Gastroesophageal sphincter (tissue), 4 donors: ENCODE measurements around the gene GRID1. TPM values are rescaled to one million over a fixed set of nuclear protein-coding genes. Genes with fewer than 3 reads are reported as not detected.

Experiments
- ATAC-seq: fragments of 150-250 bp; one replicate; pipeline ENCODE4 v1.9.1; 2016; ENCODE audit warnings: mild to moderate bottlenecking, moderate library complexity
- H3K27ac ChIP-seq, 4 donors: fragments of 200-600 bp; sonication (generic) in 3 of 4; 1 replicate in 3 of 4; 2 replicates in 1 of 4; pipeline ENCODE4 v1.5.1; 2016 to 2019
- H3K27me3 ChIP-seq: fragments of 200-600 bp; sonication (generic); one replicate; pipeline ENCODE4 v1.5.1; 2019
- H3K36me3 ChIP-seq, 2 donors: fragments of 200-600 bp; sonication (generic); one replicate each; pipeline ENCODE4 v1.5.1; 2019; ENCODE audit warnings: control low read depth in 1 of 2
- H3K4me1 ChIP-seq, 3 donors: fragments of 200-600 bp; sonication (generic); 1 replicate in 2 of 3; 2 replicates in 1 of 3; pipeline ENCODE4 v1.5.1; 2016 to 2019; ENCODE audit warnings: control low read depth in 2 of 3
- H3K4me3 ChIP-seq, 2 donors: fragments of 200-600 bp; sonication (generic); one replicate each; pipeline ENCODE4 v1.5.1; 2019; ENCODE audit warnings: mild to moderate bottlenecking in 1 of 2, moderate library complexity in 1 of 2
- H3K9me3 ChIP-seq, 3 donors: fragments of 200-600 bp; sonication (generic); one replicate each; pipeline ENCODE4 v1.5.1; 2017 to 2019; ENCODE audit warnings: control low read depth in 2 of 3
- EP300 ChIP-seq: sonication (generic); formaldehyde crosslinking; IDR thresholded peaks from one replicate; pipeline ENCODE4 v1.6.1; 2017; ENCODE audit warnings: antibody characterized with exemption, mild to moderate bottlenecking
- POLR2A ChIP-seq, 2 donors: fragments of 450-650 bp; IDR thresholded peaks; one replicate each; pipeline ENCODE4 v1.6.1; 2017; ENCODE audit warnings: antibody characterized with exemption in 2 of 2, mild to moderate bottlenecking in 2 of 2, moderate library complexity in 1 of 2
- POLR2AphosphoS5 ChIP-seq: sonication (generic); formaldehyde crosslinking; IDR thresholded peaks from one replicate; pipeline ENCODE4 v1.6.1; 2017; ENCODE audit warnings: antibody characterized with exemption
- WGBS, 2 donors: methylation state at CpG; one replicate each; pipeline ENCODE4 v1.1.5; 2018; ENCODE audit warnings: low coverage in 1 of 2; 5-methylcytosine and 5-hydroxymethylcytosine counted together
- total RNA-seq, 4 donors: library from RNA; depleted of rRNA; stranded (reverse); fragments of >200 nt; gene quantifications; one replicate each; pipeline ENCODE4 v1.1.0, GENCODE V29; 2016
- TF ChIP-seq, protein P1 (sequence below), 4 experiments: fragments of 200-600 bp in 2 of 4; fragments of 450-650 bp in 2 of 4; sonication (generic) in 1 of 4; IDR thresholded peaks; one replicate each; pipeline ENCODE4 v1.5.1; 2017 to 2019; ENCODE audit warnings: antibody characterized with exemption in 4 of 4, mild to moderate bottlenecking in 2 of 4, moderate library complexity in 2 of 4

The GRID1 gene
- total RNA-seq, 4 donors from 2014 or later = 1.2 to 2.7 (median 1.7) TPM

DNA sequence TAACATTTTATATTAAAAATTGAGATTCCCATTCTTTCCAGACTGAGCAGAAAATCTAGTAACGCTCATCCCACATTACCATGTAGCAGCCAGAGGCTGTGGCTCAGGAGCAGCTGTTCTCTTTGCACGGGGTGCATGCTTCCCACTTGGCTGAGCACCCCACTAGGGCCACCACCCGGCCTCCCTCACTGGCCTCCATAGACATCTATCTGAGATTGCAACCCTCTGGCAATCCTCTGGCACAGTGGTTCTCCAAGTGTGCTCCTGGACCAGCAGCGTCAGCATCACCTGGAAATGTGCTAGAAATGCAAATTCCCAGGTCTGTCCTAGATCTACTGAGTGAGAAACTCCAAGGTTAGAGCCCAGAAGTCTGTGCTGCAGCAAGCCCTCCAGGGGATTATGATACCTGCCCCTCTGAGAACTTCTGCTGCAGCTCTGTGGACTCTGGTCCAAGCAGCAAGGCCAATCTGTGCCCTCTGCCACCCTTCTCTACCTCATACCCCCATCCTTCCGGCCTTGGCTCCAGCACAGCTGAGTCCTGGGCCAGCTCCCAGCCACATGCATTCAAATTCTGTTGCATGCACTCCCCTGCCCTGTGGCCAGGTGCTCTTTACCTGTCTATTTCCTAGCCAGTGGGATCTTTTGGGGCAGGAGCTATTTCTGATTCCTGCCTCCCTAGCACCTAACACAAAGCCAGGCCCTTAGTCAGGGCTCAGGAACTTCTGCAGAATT is 301.5 kb downstream of the GRID1 start:
- no peak for TF ChIP-seq EP300
- no peak for TF ChIP-seq POLR2A (IDR thresholded peaks at IDR 0.05)
- TF ChIP-seq, protein P1, sequence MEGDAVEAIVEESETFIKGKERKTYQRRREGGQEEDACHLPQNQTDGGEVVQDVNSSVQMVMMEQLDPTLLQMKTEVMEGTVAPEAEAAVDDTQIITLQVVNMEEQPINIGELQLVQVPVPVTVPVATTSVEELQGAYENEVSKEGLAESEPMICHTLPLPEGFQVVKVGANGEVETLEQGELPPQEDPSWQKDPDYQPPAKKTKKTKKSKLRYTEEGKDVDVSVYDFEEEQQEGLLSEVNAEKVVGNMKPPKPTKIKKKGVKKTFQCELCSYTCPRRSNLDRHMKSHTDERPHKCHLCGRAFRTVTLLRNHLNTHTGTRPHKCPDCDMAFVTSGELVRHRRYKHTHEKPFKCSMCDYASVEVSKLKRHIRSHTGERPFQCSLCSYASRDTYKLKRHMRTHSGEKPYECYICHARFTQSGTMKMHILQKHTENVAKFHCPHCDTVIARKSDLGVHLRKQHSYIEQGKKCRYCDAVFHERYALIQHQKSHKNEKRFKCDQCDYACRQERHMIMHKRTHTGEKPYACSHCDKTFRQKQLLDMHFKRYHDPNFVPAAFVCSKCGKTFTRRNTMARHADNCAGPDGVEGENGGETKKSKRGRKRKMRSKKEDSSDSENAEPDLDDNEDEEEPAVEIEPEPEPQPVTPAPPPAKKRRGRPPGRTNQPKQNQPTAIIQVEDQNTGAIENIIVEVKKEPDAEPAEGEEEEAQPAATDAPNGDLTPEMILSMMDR (IDR thresholded peaks at IDR 0.05) = no peak
- no peak for TF ChIP-seq POLR2AphosphoS5
- ATAC-seq = no peak
- 67 to 89% methylated on average over 2 to 3 of the region's 5 CpGs for WGBS, 2 donors

DNA sequence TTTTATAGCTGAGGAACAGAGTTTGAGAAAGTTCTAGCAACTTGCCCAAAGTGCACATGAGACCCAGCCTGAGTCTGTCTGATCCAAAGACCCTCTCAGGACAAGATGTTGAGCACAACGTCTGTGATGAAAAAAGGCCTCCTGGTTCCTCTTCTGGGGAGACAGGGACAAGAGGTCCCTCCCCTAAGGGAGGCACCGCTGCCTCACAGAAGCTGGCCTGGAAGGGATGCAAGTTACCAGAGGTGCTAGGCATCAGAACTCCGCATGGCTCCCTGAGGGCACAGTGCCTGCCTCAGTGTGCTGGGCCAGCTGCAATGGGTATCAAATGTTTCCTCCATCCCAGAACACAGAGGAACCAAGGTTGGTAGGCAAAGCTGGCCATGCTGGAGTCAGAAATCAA is 302.4 kb downstream of the GRID1 start:
- ATAC-seq = no peak
- WGBS, 2 donors = 0 to 58% methylated on average over 1 to 2 of the region's 3 CpGs

More for the DNA sequence above, 301.5 kb downstream of the GRID1 start:
- Histone ChIP-seq H3K36me3 (no peaks in the 10 kb centered on the region), H3K4me3 (no peak overlapping the region), H3K4me1 (no peaks in the 10 kb centered on the region), H3K27ac (no peak overlapping the region), H3K27me3 (peaks cover 5% of the 10 kb centered on the region), H3K9me3 (no peaks in the 10 kb centered on the region)

DNA sequence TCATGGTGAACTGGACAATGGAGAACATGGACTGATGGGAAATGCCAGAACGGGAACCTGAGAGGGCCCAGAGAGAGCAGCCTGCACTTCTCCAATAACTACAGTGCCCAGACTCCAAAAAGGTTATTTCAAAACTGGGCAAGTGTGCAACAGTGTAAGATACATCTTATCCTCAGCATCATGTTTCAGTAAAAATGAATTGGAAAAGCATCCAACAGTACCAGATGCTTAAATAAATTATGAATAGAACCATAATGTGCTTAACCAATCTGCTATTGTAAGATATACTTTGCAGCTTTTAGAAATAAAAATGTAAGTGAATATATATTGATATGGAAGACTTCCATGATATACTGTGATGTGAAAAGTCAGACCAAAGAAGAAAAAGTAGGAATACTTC is 303.3 kb downstream of the GRID1 start:
- no peak for TF ChIP-seq EP300
- TF ChIP-seq POLR2AphosphoS5 = no peak
- no peak for TF ChIP-seq POLR2A (IDR thresholded peaks at IDR 0.05)
- TF ChIP-seq, protein P1 (IDR thresholded peaks at IDR 0.05) = no peak
- Histone ChIP-seq H3K27ac (no peak overlapping the region), H3K4me3 (no peak overlapping the region), H3K9me3 (no peaks in the 10 kb centered on the region), H3K4me1 (no peaks in the 10 kb centered on the region), H3K27me3 (no peaks in the 10 kb centered on the region), H3K36me3 (no peaks in the 10 kb centered on the region)
- ATAC-seq = no peak
- WGBS, 2 donors = 73% methylated on average over 1 of the region's 1 CpG; no CpG with 5 or more reads in 1 of the 2 donors

More for the DNA sequence above, 302.4 kb downstream of the GRID1 start:
- Histone ChIP-seq H3K36me3 (no peaks in the 10 kb centered on the region), H3K4me3 (no peak overlapping the region), H3K27me3 (peaks cover 3% of the 10 kb centered on the region), H3K4me1 (no peaks in the 10 kb centered on the region), H3K9me3 (no peaks in the 10 kb centered on the region), H3K27ac (no peak overlapping the region)
- no peak for TF ChIP-seq POLR2A (IDR thresholded peaks at IDR 0.05)
- TF ChIP-seq, protein P1 (IDR thresholded peaks at IDR 0.05) = no peak
- no peak for TF ChIP-seq POLR2AphosphoS5
- no peak for TF ChIP-seq EP300

DNA sequence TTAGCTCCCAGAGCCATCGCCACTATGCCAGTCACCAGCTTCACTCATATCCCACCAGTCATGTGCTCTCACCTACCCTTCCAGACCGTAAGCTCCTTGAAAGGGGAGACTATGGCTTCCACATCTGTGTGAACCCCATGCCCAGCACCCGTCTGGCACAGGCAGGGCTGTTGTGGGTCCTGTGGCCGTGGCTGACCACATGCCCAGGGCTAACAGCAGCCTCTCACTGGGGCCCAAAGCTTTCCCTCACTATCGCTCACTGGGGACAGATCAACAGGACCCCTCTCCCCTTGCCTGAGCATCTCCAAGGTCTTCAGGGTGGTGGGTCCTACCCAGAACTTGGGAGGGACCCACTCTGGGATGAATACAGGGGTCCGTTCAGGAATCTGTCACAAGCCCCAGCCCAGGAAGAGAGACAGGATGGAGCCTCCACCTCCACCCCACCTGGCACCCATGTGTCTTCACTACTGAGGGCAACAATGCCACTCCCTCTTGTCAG is 303.9 kb downstream of the GRID1 start:
- ATAC-seq = no peak
- H3K36me3 ChIP-seq = no peaks in the 10 kb centered on the region
- H3K27me3 ChIP-seq = no peaks in the 10 kb centered on the region
- H3K27ac ChIP-seq = no peak overlapping the region
- TF ChIP-seq EP300 = no peak
- TF ChIP-seq POLR2AphosphoS5 = no peak
- TF ChIP-seq, protein P1 (IDR thresholded peaks at IDR 0.05) = no peak
- no peak for TF ChIP-seq POLR2A (IDR thresholded peaks at IDR 0.05)
- H3K9me3 ChIP-seq = no peaks in the 10 kb centered on the region
- H3K4me3 ChIP-seq = no peak overlapping the region
- no peaks in the 10 kb centered on the region for H3K4me1 ChIP-seq
- WGBS, 2 donors = 93% methylated on average over 3 of the region's 6 CpGs; no CpG with 5 or more reads in 1 of the 2 donors

DNA sequence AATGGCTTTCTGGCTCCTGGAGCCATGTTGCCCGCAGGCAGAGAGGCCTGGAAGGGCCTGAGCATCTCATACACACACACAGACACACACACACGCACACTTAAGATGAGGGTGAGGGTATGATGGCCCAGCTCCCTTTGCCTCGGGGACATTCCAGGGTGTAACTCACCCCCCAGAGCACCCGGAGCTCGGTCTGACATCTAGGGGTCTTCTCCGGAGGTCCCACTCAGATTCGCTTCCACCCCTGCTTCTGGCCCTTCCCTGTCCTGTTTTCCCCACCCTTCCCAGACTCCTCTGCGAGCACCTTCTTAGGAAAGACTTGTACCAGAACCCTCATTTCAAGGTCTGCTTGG is 304.4 kb downstream of the GRID1 start:
- no peak for ATAC-seq
- Histone ChIP-seq H3K9me3 (no peaks in the 10 kb centered on the region), H3K27ac (no peak overlapping the region), H3K4me3 (no peak overlapping the region), H3K36me3 (no peaks in the 10 kb centered on the region), H3K27me3 (no peaks in the 10 kb centered on the region), H3K4me1 (no peaks in the 10 kb centered on the region)
- 100% methylated on average over 2 of the region's 8 CpGs; no CpG with 5 or more reads in 1 of the 2 donors for WGBS, 2 donors
- TF ChIP-seq POLR2A (IDR thresholded peaks at IDR 0.05) = no peak
- TF ChIP-seq, protein P1 (IDR thresholded peaks at IDR 0.05) = no peak
- no peak for TF ChIP-seq EP300
- TF ChIP-seq POLR2AphosphoS5 = no peak
